Pulmonary artery endothelial cell (primary cell): Measurements from ENCODE around the gene GPATCH2. TPM values are rescaled to one million over a fixed set of nuclear protein-coding genes. Genes with fewer than 3 reads are reported as not detected.
"Not testable (repeated sequence)": the region's sequence is repeated elsewhere in the genome, so short reads cannot be mapped to it uniquely, and the experiment has no call there.

Experiments
- DNase-seq: peaks from one replicate; pipeline ENCODE4 v3.0.0-alpha.2; 2011; ENCODE audit warnings: low read depth, low spot score
- total RNA-seq: library from RNA; depleted of rRNA; stranded (reverse); fragments of >200 nt; gene quantifications from 2 replicates; pipeline ENCODE4 v1.2.3, GENCODE V29; 2014

The GPATCH2 gene
- total RNA-seq, 1 donor from 2014 or later = 13.0 TPM

GRCh38 chr1:217526636-217527035 lies 104.3 kb downstream of the GPATCH2 start:
- DNase-seq = no peak

GRCh38 chr1:217525773-217526490 lies 105.0 kb downstream of the GPATCH2 start:
- peak; percentile 5 for DNase-seq

GRCh38 chr1:217524787-217525520 lies 105.9 kb downstream of the GPATCH2 start:
- DNase-seq = peak; percentile 46

- DNase-seq = not testable (repeated sequence)
Measured at GRCh38 chr1:217523921-217524320, 107.0 kb downstream of the GPATCH2 start.

- DNase-seq = no peak
Measured at GRCh38 chr1:217522277-217522676, 108.6 kb downstream of the GPATCH2 start.

GRCh38 chr1:217521317-217521716 lies 109.6 kb downstream of the GPATCH2 start:
- DNase-seq = no peak

- no peak for DNase-seq
Measured at GRCh38 chr1:217506878-217507277, 124.0 kb downstream of the GPATCH2 start.

GRCh38 chr1:217498209-217498608 lies 132.7 kb downstream of the GPATCH2 start:
- no peak for DNase-seq

- DNase-seq = no peak
Measured at GRCh38 chr1:217495249-217495648, 135.6 kb downstream of the GPATCH2 start.

GRCh38 chr1:217494767-217495166 lies 136.1 kb downstream of the GPATCH2 start:
- no peak for DNase-seq

GRCh38 chr1:217493290-217493689 lies 137.6 kb downstream of the GPATCH2 start:
- no peak for DNase-seq

GRCh38 chr1:217484871-217485270 lies 146.0 kb downstream of the GPATCH2 start:
- DNase-seq = no peak

- peak; percentile 15 for DNase-seq
Measured at GRCh38 chr1:217482356-217483102, 148.4 kb downstream of the GPATCH2 start.

GRCh38 chr1:217478450-217478849 lies 152.4 kb downstream of the GPATCH2 start:
- DNase-seq = no peak

- DNase-seq = no peak
Measured at GRCh38 chr1:217472915-217473314, 158.0 kb downstream of the GPATCH2 start.

GRCh38 chr1:217471403-217471802 lies 159.5 kb downstream of the GPATCH2 start:
- DNase-seq = no peak

- no peak for DNase-seq
Measured at GRCh38 chr1:217469983-217470382, 160.9 kb downstream of the GPATCH2 start.

- DNase-seq = no peak
Measured at GRCh38 chr1:217465102-217465501, 165.8 kb downstream of the GPATCH2 start.

GRCh38 chr1:217462666-217463065 lies 168.2 kb downstream of the GPATCH2 start:
- no peak for DNase-seq

GRCh38 chr1:217462159-217462558 lies 168.7 kb downstream of the GPATCH2 start:
- DNase-seq = no peak

GRCh38 chr1:217457016-217457415 lies 173.9 kb downstream of the GPATCH2 start:
- no peak for DNase-seq

GRCh38 chr1:217456261-217456660 lies 174.6 kb downstream of the GPATCH2 start:
- DNase-seq = no peak
